Activated CD4-positive, alpha-beta T cell treated with anti-CD3 and anti-CD28 coated beads for 36 hours (primary cell): ENCODE measurements around the gene CCL7. TPM values are rescaled to one million over a fixed set of nuclear protein-coding genes. Genes with fewer than 3 reads are reported as not detected.
"Not testable (repeated sequence)": the region's sequence is repeated elsewhere in the genome, so short reads cannot be mapped to it uniquely, and the experiment has no call there.

Experiments used
- ATAC-seq: fragments of 200-7000 bp; cut with Tn5 transposase; one replicate; pipeline ENCODE4 v1.10.0; 2021; ENCODE audit warnings: mild to moderate bottlenecking, moderate library complexity
- CTCF ChIA-PET: fragments of 350-600 bp; sonication (Branson Sonifier 250); formaldehyde crosslinking; loops from one replicate; lab custom pipeline; 2021; ENCODE audit warnings: antibody characterized with exemption; lab: Charles Lee
- POLR2A ChIA-PET: fragments of 350-600 bp; sonication (Branson Sonifier 250); formaldehyde crosslinking; loops from one replicate; lab custom pipeline; 2021; ENCODE audit warnings: antibody characterized with exemption, inconsistent platforms; lab: Charles Lee
- DNase-seq: peaks from one replicate; pipeline ENCODE4 v3.0.0-alpha.2; 2020
- H3K27ac Mint-ChIP-seq: one replicate; pipeline ENCODE4 v1.8.0; 2021; ENCODE audit warnings: mixed read lengths
- H3K27me3 Mint-ChIP-seq: one replicate; pipeline ENCODE4 v1.8.0; 2021; ENCODE audit warnings: mixed read lengths
- H3K36me3 Mint-ChIP-seq: one replicate; pipeline ENCODE4 v1.8.0; 2021; ENCODE audit warnings: low read depth, mixed read lengths
- H3K4me1 Mint-ChIP-seq: one replicate; pipeline ENCODE4 v1.8.0; 2021; ENCODE audit warnings: mixed read lengths
- H3K4me3 Mint-ChIP-seq: one replicate; pipeline ENCODE4 v1.8.0; 2021; ENCODE audit warnings: mild to moderate bottlenecking, moderate library complexity, mixed read lengths
- H3K9me3 Mint-ChIP-seq: one replicate; pipeline ENCODE4 v1.8.0; 2021; ENCODE audit warnings: low read depth, mixed read lengths
- intact Hi-C, 2 experiments: fragments of 100-400 bp; cut with DNase I in 1 of 2; cut with micrococcal nuclease in 1 of 2; formaldehyde crosslinking; loops; one replicate each; pipeline versions ENCODE4 v1.14.2 to v1.15.1; 2022 to 2024; cut with DNase I, micrococcal nuclease
- total RNA-seq, 2 experiments: library from RNA; stranded (reverse); gene quantifications; one replicate each; pipeline ENCODE4 v1.2.3, GENCODE V29; 2021

Gene CCL7
- total RNA-seq, result not detected

- POLR2A ChIA-PET, result no interaction called here
- no peaks in the 10 kb centered on the region for H3K4me1 Mint-ChIP-seq
- H3K27ac Mint-ChIP-seq, result no peak within 1 kb of the TSS
- peaks cover 45% of the 10 kb centered on the region for H3K27me3 Mint-ChIP-seq
- no peak within 1 kb of the TSS for H3K4me3 Mint-ChIP-seq
- no peak for ATAC-seq
- intact Hi-C loops, result no loop called here
- no peaks in the 10 kb centered on the region for H3K9me3 Mint-ChIP-seq
- no peak for DNase-seq
- CTCF ChIA-PET, result interaction anchor here (0.6 kb wide), 1 partner anchor 42 kb away, joined by 3 read pairs; no protein-coding TSS in a partner anchor
- no peaks in the 10 kb centered on the region for H3K36me3 Mint-ChIP-seq
Observed at GRCh38 chr17:34269969-34270368, at the start of gene CCL7. Gene CCL7 (plus strand): TSS chr17:34270221. CDS start chr17:34270291, 70 bp downstream.

GRCh38 chr17:34220752-34221395 lies 49.1 kb upstream of the CCL7 start:
- Mint-ChIP-seq H3K27me3 (peaks cover 34% of the 10 kb centered on the region), H3K4me1 (no peaks in the 10 kb centered on the region), H3K27ac (no peak overlapping the region), H3K9me3 (no peaks in the 10 kb centered on the region), H3K4me3 (no peak overlapping the region), H3K36me3 (no peaks in the 10 kb centered on the region)
- intact Hi-C loops, result no loop called here
- DNase-seq, result no peak
- POLR2A ChIA-PET, result no interaction called here
- ATAC-seq, result no peak
- CTCF ChIA-PET, result interaction anchor here (1.5 kb wide), 1 partner anchor 141 kb away, joined by 4 read pairs; no protein-coding TSS in a partner anchor

GRCh38 chr17:34221411-34221810 lies 48.6 kb upstream of the CCL7 start:
- no peaks in the 10 kb centered on the region for H3K4me1 Mint-ChIP-seq
- no peak overlapping the region for H3K4me3 Mint-ChIP-seq
- intact Hi-C loops, result no loop called here
- peaks cover 30% of the 10 kb centered on the region for H3K27me3 Mint-ChIP-seq
- no peak overlapping the region for H3K27ac Mint-ChIP-seq
- ATAC-seq (no peak), DNase-seq (no peak)
- ChIA-PET CTCF (interaction anchor here (1.5 kb wide), 1 partner anchor 140 kb away, joined by 4 read pairs; no protein-coding TSS in a partner anchor), POLR2A (no interaction called here)
- no peaks in the 10 kb centered on the region for H3K9me3 Mint-ChIP-seq
- no peaks in the 10 kb centered on the region for H3K36me3 Mint-ChIP-seq

GRCh38 chr17:34222722-34223497 lies 47.1 kb upstream of the CCL7 start:
- Mint-ChIP-seq H3K27ac (no peak overlapping the region), H3K4me3 (no peak overlapping the region), H3K4me1 (no peaks in the 10 kb centered on the region), H3K36me3 (no peaks in the 10 kb centered on the region), H3K9me3 (no peaks in the 10 kb centered on the region), H3K27me3 (peaks cover 22% of the 10 kb centered on the region)
- DNase-seq (no peak), ATAC-seq (no peak)
- intact Hi-C loops, result no loop called here
- CTCF ChIA-PET, result interaction anchor here (0.7 to 1.8 kb wide), 4 partner anchors 22 to 235 kb away, joined by 3 to 5 read pairs (median 5); no protein-coding TSS in a partner anchor
- POLR2A ChIA-PET, result no interaction called here

GRCh38 chr17:34225046-34225445 lies 45.0 kb upstream of the CCL7 start:
- Mint-ChIP-seq H3K27me3 (peaks cover 15% of the 10 kb centered on the region), H3K4me3 (no peak overlapping the region), H3K4me1 (no peaks in the 10 kb centered on the region), H3K9me3 (peaks cover 3% of the 10 kb centered on the region), H3K36me3 (no peaks in the 10 kb centered on the region), H3K27ac (no peak overlapping the region)
- DNase-seq (no peak), ATAC-seq (no peak)
- ChIA-PET POLR2A (no interaction called here), CTCF (no interaction called here)
- intact Hi-C loops, result no loop called here

GRCh38 chr17:34226011-34226743 lies 43.8 kb upstream of the CCL7 start:
- ChIA-PET CTCF (interaction anchor here (0.8 kb wide), 1 partner anchor 136 kb away, joined by 3 read pairs; no protein-coding TSS in a partner anchor), POLR2A (no interaction called here)
- Mint-ChIP-seq H3K27me3 (peaks cover 17% of the 10 kb centered on the region), H3K4me1 (no peaks in the 10 kb centered on the region), H3K9me3 (peaks cover 7% of the 10 kb centered on the region), H3K4me3 (no peak overlapping the region), H3K27ac (no peak overlapping the region), H3K36me3 (no peaks in the 10 kb centered on the region)
- intact Hi-C loops, result no loop called here
- ATAC-seq, result no peak
- no peak for DNase-seq

- intact Hi-C loops, result no loop called here
- DNase-seq (no peak), ATAC-seq (no peak)
- Mint-ChIP-seq H3K4me1 (no peaks in the 10 kb centered on the region), H3K27me3 (peaks cover 20% of the 10 kb centered on the region), H3K4me3 (no peak overlapping the region), H3K36me3 (no peaks in the 10 kb centered on the region), H3K9me3 (peaks cover 7% of the 10 kb centered on the region), H3K27ac (no peak overlapping the region)
- ChIA-PET POLR2A (no interaction called here), CTCF (no interaction called here)
Observed at GRCh38 chr17:34226744-34227034, 43.3 kb upstream of the CCL7 start.

GRCh38 chr17:34227293-34227692 lies 42.7 kb upstream of the CCL7 start:
- H3K4me1 Mint-ChIP-seq, intact Hi-C loops, ATAC-seq, H3K9me3 Mint-ChIP-seq, H3K4me3 Mint-ChIP-seq, DNase-seq, H3K27ac Mint-ChIP-seq, POLR2A ChIA-PET, H3K36me3 Mint-ChIP-seq: not testable (repeated sequence)
- H3K27me3 Mint-ChIP-seq, result peaks cover 19% of the 10 kb centered on the region
- CTCF ChIA-PET, result interaction anchor here (0.7 kb wide), 1 partner anchor 43 kb away, joined by 3 read pairs; the partner anchor contains the start of gene CCL7

- no peaks in the 10 kb centered on the region for H3K4me1 Mint-ChIP-seq
- no peaks in the 10 kb centered on the region for H3K36me3 Mint-ChIP-seq
- ATAC-seq, result no peak
- DNase-seq, result no peak
- H3K27ac Mint-ChIP-seq, result no peak overlapping the region
- no peak overlapping the region for H3K4me3 Mint-ChIP-seq
- H3K27me3 Mint-ChIP-seq, result peaks cover 22% of the 10 kb centered on the region
- POLR2A ChIA-PET, result no interaction called here
- intact Hi-C loops, result no loop called here
- H3K9me3 Mint-ChIP-seq, result peaks cover 7% of the 10 kb centered on the region
- CTCF ChIA-PET, result interaction anchor here (0.7 kb wide), 1 partner anchor 42 kb away, joined by 3 read pairs; the partner anchor contains the start of gene CCL7
Observed at GRCh38 chr17:34227707-34228106, 42.3 kb upstream of the CCL7 start.

GRCh38 chr17:34228781-34229180 lies 41.2 kb upstream of the CCL7 start:
- Mint-ChIP-seq H3K36me3 (no peaks in the 10 kb centered on the region), H3K9me3 (peaks cover 7% of the 10 kb centered on the region), H3K27ac (no peak overlapping the region), H3K4me1 (no peaks in the 10 kb centered on the region), H3K27me3 (peaks cover 25% of the 10 kb centered on the region), H3K4me3 (no peak overlapping the region)
- intact Hi-C loops, result no loop called here
- ChIA-PET CTCF (no interaction called here), POLR2A (no interaction called here)
- DNase-seq (no peak), ATAC-seq (no peak)

GRCh38 chr17:34230342-34230741 lies 39.7 kb upstream of the CCL7 start:
- H3K4me1 Mint-ChIP-seq, result no peaks in the 10 kb centered on the region
- H3K9me3 Mint-ChIP-seq, result peaks cover 7% of the 10 kb centered on the region
- ATAC-seq (no peak), DNase-seq (no peak)
- peaks cover 26% of the 10 kb centered on the region for H3K27me3 Mint-ChIP-seq
- no peak overlapping the region for H3K27ac Mint-ChIP-seq
- no peaks in the 10 kb centered on the region for H3K36me3 Mint-ChIP-seq
- intact Hi-C loops, result no loop called here
- ChIA-PET CTCF (no interaction called here), POLR2A (no interaction called here)
- H3K4me3 Mint-ChIP-seq, result no peak overlapping the region
